Panc1 (cell line): ENCODE results near the gene TMEM235.
"Not testable (repeated sequence)": the region's sequence is repeated elsewhere in the genome, so short reads cannot be mapped to it uniquely, and the experiment has no call there.

Source experiments
- CTCF ChIP-seq: fragments of 450-650 bp; IDR thresholded peaks from 2 replicates; pipeline ENCODE4 v1.5.1; 2017; ENCODE audit warnings: mild to moderate bottlenecking
- POLR2AphosphoS5 ChIP-seq: IDR thresholded peaks from 2 replicates; pipeline ENCODE4 v1.6.1; 2012; ENCODE audit warnings: mild to moderate bottlenecking, low read depth, low read length, moderate library complexity
- SIN3A ChIP-seq: IDR thresholded peaks from 2 replicates; pipeline ENCODE4 v1.6.1; 2012; ENCODE audit warnings: low read depth, mild to moderate bottlenecking, low read length, moderate library complexity, borderline replicate concordance; ENCODE audit not compliant: insufficient read depth

GRCh38 chr17:78235022-78235421 lies 3.6 kb downstream of the TMEM235 start:
- TF ChIP-seq SIN3A, POLR2AphosphoS5, CTCF: not testable (repeated sequence)
